T-cell (primary cell): ENCODE data around the gene LEUTX. TPM values are rescaled to one million over a fixed set of nuclear protein-coding genes. Genes with fewer than 3 reads are reported as not detected.

Experiments
- ATAC-seq, 4 experiments: fragments of 200-7000 bp in 3 of 4; fragments of 150-1000 bp in 1 of 4; cut with Tn5 transposase; replicated peaks in 1 of 4; 1 replicate in 3 of 4; 2 replicates in 1 of 4; pipeline ENCODE4 v1.10.0; 2021; ENCODE audit warnings: moderate library complexity in 3 of 4, mild to moderate bottlenecking in 2 of 4, moderate number of reproducible peaks in 1 of 4
- CTCF ChIA-PET, 2 donors: fragments of 300-600 bp; sonication (Branson Sonifier 250); formaldehyde crosslinking; loops; one replicate each; lab custom pipeline; 2022; ENCODE audit warnings: antibody characterized with exemption in 2 of 2; lab: Charles Lee
- POLR2A ChIA-PET, 2 donors: fragments of 300-600 bp; sonication (Branson Sonifier 250); formaldehyde crosslinking; loops; one replicate each; lab custom pipeline; 2022; ENCODE audit warnings: antibody characterized with exemption in 2 of 2; lab: Charles Lee
- DNase-seq, 35 experiments: peaks; one replicate each; pipeline versions ENCODE4 v3.0.0 to v3.0.0-alpha.2; 2013 to 2023
- H3K27ac ChIP-seq: one replicate; pipeline ENCODE4 v1.5.1; 2013; ENCODE audit warnings: low read length
- H3K27me3 ChIP-seq, 2 experiments: replicated peaks in 1 of 2; 1 replicate in 1 of 2; 2 replicates in 1 of 2; pipeline versions ENCODE4 v1.6.1 to v1.7.0; 2013; ENCODE audit warnings: low read length in 1 of 2, mixed read lengths in 1 of 2; ENCODE audit not compliant: control insufficient read depth in 2 of 2, insufficient read depth in 2 of 2; ENCODE audit errors: extremely low read depth in 1 of 2
- H3K36me3 ChIP-seq, 2 donors: 1 replicate in 1 of 2; 2 replicates in 1 of 2; pipeline versions ENCODE4 v1.6.1 to v1.7.0; 2013; ENCODE audit warnings: low read length in 1 of 2; ENCODE audit not compliant: control insufficient read depth in 2 of 2, insufficient read depth in 1 of 2; ENCODE audit errors: extremely low read depth in 1 of 2
- H3K4me1 ChIP-seq, 2 experiments: 1 replicate in 1 of 2; 2 replicates in 1 of 2; pipeline versions ENCODE4 v1.6.1 to v1.7.0; 2013; ENCODE audit warnings: low read length in 2 of 2, mixed read lengths in 1 of 2; ENCODE audit not compliant: insufficient read depth in 2 of 2, control insufficient read depth in 1 of 2; ENCODE audit errors: extremely low read depth in 1 of 2
- H3K4me3 ChIP-seq, 2 donors: 1 replicate in 1 of 2; 2 replicates in 1 of 2; pipeline versions ENCODE4 v1.5.1 to v1.7.0; 2013; ENCODE audit warnings: mild to moderate bottlenecking in 2 of 2, low read length in 1 of 2, moderate library complexity in 1 of 2; ENCODE audit not compliant: control insufficient read depth in 1 of 2; ENCODE audit errors: extremely low read depth in 1 of 2
- H3K9me3 ChIP-seq: 2 replicates; pipeline ENCODE4 v1.7.0; 2013
- H3K27ac Mint-ChIP-seq, 2 donors: one replicate each; pipeline ENCODE4 v1.8.0; 2020 to 2021; ENCODE audit warnings: mild to moderate bottlenecking in 2 of 2, mixed read lengths in 2 of 2
- H3K27me3 Mint-ChIP-seq, 2 donors: one replicate each; pipeline ENCODE4 v1.8.0; 2021 to 2022; ENCODE audit warnings: mixed read lengths in 2 of 2
- H3K36me3 Mint-ChIP-seq: one replicate; pipeline ENCODE4 v1.8.0; 2021; ENCODE audit warnings: mixed read lengths
- H3K4me1 Mint-ChIP-seq, 3 donors: one replicate each; pipeline ENCODE4 v1.8.0; 2020 to 2022; ENCODE audit warnings: mixed read lengths in 3 of 3, mild to moderate bottlenecking in 1 of 3
- H3K4me3 Mint-ChIP-seq, 3 donors: one replicate each; pipeline ENCODE4 v1.8.0; 2020 to 2022; ENCODE audit warnings: mild to moderate bottlenecking in 3 of 3, mixed read lengths in 3 of 3, moderate library complexity in 3 of 3
- H3K9me3 Mint-ChIP-seq, 3 donors: one replicate each; pipeline ENCODE4 v1.8.0; 2020 to 2022; ENCODE audit warnings: mixed read lengths in 3 of 3
- WGBS: methylation state at CpG from one replicate; pipeline ENCODE4 v1.1.5; 2013; ENCODE audit warnings: missing lambda C conversion rate; ENCODE audit not compliant: insufficient coverage; 5-methylcytosine and 5-hydroxymethylcytosine counted together
- total RNA-seq, 35 experiments: library from RNA in 6 of 35; stranded (reverse) in 6 of 35; fragments of 120-200 nt in 1 of 35; gene quantifications; one replicate each; pipeline versions ENCODE4 v1.2.1 to v1.2.4 and lab custom pipeline; 2013 to 2026

Gene LEUTX
- total RNA-seq, 5 donors from 2014 or later (not counting 1 experiment from before 2014, with no cell fraction given), result not detected

DNA sequence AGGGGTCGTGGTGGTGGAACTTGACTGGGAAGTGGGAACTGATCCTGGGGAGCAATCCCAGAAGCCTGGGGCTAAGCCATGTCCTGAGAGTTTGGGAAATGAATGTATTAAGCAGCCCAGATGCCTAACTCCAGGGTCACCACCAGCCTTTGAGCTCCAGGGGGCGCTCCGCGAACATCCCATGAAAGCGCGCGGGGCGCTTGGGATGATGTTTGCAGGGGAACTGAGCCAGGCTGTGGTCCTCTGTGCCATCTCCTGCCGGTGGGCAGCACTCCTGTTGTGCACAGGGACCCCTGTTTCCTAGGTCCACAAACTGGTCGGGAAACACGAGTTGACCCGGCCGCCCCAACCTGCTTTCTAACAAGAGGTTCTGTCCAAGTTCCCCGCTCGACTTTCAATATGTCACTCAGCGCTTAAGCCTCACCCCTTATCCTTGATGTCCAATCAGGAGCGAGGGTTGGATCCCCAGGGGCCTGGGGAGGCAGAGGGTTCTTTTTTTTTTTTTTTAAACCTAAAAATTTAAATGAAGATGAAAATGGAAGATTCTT is 14.4 kb downstream of the LEUTX start:
- H3K36me3 Mint-ChIP-seq, result peaks cover 2% of the 10 kb centered on the region
- peaks cover 2 to 3% of the 10 kb centered on the region in 2 donors for H3K27me3 Mint-ChIP-seq
- peaks cover 3 to 8% (median 5%) of the 10 kb centered on the region in 3 donors for H3K9me3 Mint-ChIP-seq
- peak overlapping the region; percentile 63 to 74 (median 66) for H3K4me3 Mint-ChIP-seq
- ATAC-seq (peak; percentile 91 to 97 (median 93)), DNase-seq (peak; percentile 20 to 82 (median 64))
- CTCF ChIA-PET, result interaction anchor here (1.0 to 3.3 kb wide), 6 partner anchors 9 to 177 kb away, joined by 7 to 69 read pairs (median 14); partner anchors contain the start of genes DYRK1B (in 1 of the 2), FBL (in 1 of the 2) and PSMC4 (in 1 of the 2)
- Histone ChIP-seq H3K27me3 (no peaks in the 10 kb centered on the region), H3K4me1 (peaks cover 0 to 10% of the 10 kb centered on the region in 2 experiments), H3K4me3 (peak overlapping the region; percentile 55 to 66), H3K36me3 (no peaks in the 10 kb centered on the region), H3K9me3 (no peaks in the 10 kb centered on the region), H3K27ac (no peak overlapping the region)
- under 1% methylated on average over 12 of the region's 17 CpGs for WGBS
- peaks cover 0 to 4% (median 0%) of the 10 kb centered on the region in 3 donors for H3K4me1 Mint-ChIP-seq
- no peak overlapping the region for H3K27ac Mint-ChIP-seq
- POLR2A ChIA-PET, result no interaction called here

DNA sequence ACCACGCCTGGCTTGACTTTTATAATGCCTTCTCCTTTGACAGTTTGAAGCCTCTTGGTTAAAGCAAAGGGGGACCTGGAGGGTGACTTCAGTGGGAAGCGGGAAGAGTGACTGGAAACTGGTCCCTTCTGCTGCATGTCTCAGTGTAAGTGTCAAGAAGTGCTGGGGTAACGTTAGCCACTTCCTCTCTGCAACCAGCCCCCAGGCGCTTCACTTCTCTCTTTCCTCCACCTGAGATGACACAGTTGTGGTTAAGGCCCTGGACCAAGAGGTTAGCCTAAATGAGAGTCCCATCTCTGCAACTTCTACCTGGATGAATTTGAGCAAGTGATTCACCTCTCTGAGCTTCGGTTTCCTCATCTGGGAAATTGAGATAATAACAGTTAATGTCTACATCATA is 16.3 kb downstream of the LEUTX start:
- H3K9me3 ChIP-seq, result no peaks in the 10 kb centered on the region
- H3K36me3 ChIP-seq, result no peaks in the 10 kb centered on the region
- DNase-seq (no peak), ATAC-seq (no peak)
- Mint-ChIP-seq H3K27me3 (peaks cover 0 to 1% of the 10 kb centered on the region in 2 donors), H3K36me3 (no peaks in the 10 kb centered on the region), H3K27ac (no peak overlapping the region), H3K4me3 (no peak overlapping the region), H3K4me1 (peaks cover 0 to 4% (median 0%) of the 10 kb centered on the region in 3 donors), H3K9me3 (no peaks in the 10 kb centered on the region)
- ChIA-PET POLR2A (interaction anchor here in 1 of 2 donors (0.6 kb wide), 1 partner anchor 50 kb away, joined by 3 read pairs; no protein-coding TSS in a partner anchor), CTCF (interaction anchor here in 1 of 2 donors (0.6 kb wide), 1 partner anchor 49 kb away, joined by 3 read pairs; no protein-coding TSS in a partner anchor)
- no peaks in the 10 kb centered on the region for H3K27me3 ChIP-seq
- H3K4me3 ChIP-seq, result no peak overlapping the region
- WGBS, result 43% methylated on average over 2 of the region's 5 CpGs
- H3K27ac ChIP-seq, result no peak overlapping the region
- peaks cover 0 to 10% of the 10 kb centered on the region in 2 experiments for H3K4me1 ChIP-seq

DNA sequence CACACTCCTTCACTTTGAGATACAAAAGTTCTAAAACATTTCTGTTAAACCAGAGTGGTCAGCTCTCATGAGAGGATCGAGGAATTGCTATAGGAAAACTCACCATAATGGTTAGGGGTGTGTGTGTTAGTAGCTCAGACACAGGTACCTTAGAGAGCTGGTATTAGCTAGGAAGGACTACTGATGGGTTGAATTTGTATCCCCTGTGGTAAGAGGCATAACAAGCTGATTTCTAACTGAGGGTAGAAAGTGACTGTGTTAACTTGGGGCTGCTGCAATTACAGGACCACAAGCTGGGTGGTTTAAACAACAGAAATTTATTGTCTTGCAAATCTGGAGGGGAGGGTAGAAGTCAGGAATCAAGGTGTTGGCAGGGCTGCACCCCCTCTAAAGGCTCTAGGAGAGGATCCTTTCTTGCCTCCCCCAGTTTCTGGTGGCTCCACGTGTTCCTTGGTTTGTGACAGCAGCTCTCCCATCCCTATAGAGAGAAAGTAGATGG is 17.4 kb downstream of the LEUTX start:
- ChIA-PET POLR2A (no interaction called here), CTCF (interaction anchor here in 1 of 2 donors (0.9 to 1.3 kb wide), 2 partner anchors 48 to 51 kb away, joined by 4 to 5 read pairs; no protein-coding TSS in a partner anchor)
- Mint-ChIP-seq H3K27ac (peak overlapping the region in 1 of 2 donors; percentile 48), H3K9me3 (no peaks in the 10 kb centered on the region), H3K4me1 (peaks cover 0 to 4% (median 0%) of the 10 kb centered on the region in 3 donors), H3K36me3 (no peaks in the 10 kb centered on the region), H3K27me3 (peaks cover 0 to 1% of the 10 kb centered on the region in 2 donors), H3K4me3 (no peak overlapping the region)
- ATAC-seq, result no peak
- Histone ChIP-seq H3K27ac (no peak overlapping the region), H3K4me3 (no peak overlapping the region), H3K36me3 (no peaks in the 10 kb centered on the region), H3K27me3 (no peaks in the 10 kb centered on the region), H3K4me1 (peaks cover 0 to 10% of the 10 kb centered on the region in 2 experiments), H3K9me3 (no peaks in the 10 kb centered on the region)
- 67% methylated on average over 1 of the region's 2 CpGs for WGBS
- DNase-seq, result no peak

DNA sequence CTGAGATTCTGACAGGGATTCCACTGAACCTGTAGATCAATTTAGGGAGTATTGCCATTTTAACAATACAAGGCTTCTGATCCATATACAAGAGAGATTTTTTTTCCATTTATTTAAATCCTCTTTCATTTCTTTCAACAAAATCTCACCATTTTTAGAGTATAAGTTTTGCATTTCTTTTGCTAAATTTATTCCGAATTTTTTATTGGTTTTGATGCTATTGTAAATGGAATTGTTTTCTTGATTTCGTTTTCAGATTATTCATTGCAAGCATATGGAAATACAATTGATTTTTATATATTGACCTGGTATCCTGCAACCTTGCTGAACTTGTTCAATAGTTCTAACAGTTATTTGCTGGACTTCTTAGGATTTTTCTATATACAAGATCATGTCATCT is 18.4 kb downstream of the LEUTX start:
- H3K9me3 Mint-ChIP-seq, result no peaks in the 10 kb centered on the region
- Histone ChIP-seq H3K4me3 (no peak overlapping the region), H3K27me3 (peaks cover 0 to 1% of the 10 kb centered on the region in 2 experiments), H3K4me1 (peaks cover 0 to 10% of the 10 kb centered on the region in 2 experiments), H3K9me3 (no peaks in the 10 kb centered on the region), H3K27ac (no peak overlapping the region), H3K36me3 (no peaks in the 10 kb centered on the region)
- H3K4me1 Mint-ChIP-seq, result peaks cover 0 to 4% (median 0%) of the 10 kb centered on the region in 3 donors
- no peaks in the 10 kb centered on the region for H3K36me3 Mint-ChIP-seq
- peaks cover 1 to 4% of the 10 kb centered on the region in 2 donors for H3K27me3 Mint-ChIP-seq
- no peak overlapping the region for H3K4me3 Mint-ChIP-seq
- ATAC-seq (no peak), DNase-seq (no peak)
- ChIA-PET POLR2A (no interaction called here), CTCF (no interaction called here)
- no peak overlapping the region for H3K27ac Mint-ChIP-seq
- no CpG with 5 or more reads among the region's 2 CpGs for WGBS

DNA sequence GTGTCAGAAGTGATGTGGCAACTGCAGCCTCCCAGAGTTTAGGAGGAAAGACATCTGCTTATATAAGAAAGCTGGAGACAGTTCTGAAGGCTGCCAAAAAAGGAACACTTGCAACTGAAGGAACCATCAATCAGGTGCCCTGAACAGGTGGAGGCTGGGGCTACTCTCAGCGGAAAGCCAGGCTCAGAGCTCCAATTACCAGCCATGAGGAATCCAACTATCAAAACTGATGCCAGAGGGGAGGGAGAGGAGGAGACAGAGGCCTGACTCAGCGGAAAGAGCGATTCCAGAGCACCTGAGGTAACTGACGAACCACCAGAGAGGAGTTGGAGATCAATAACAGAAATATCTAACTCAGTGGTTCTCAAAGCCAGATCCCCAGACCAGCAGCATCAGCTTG is 24.3 kb downstream of the LEUTX start:
- WGBS, result no CpG with 5 or more reads among the region's 4 CpGs
- Mint-ChIP-seq H3K4me3 (no peak overlapping the region), H3K9me3 (no peaks in the 10 kb centered on the region), H3K27ac (no peak overlapping the region), H3K36me3 (no peaks in the 10 kb centered on the region), H3K27me3 (peaks cover 12 to 16% of the 10 kb centered on the region in 2 donors), H3K4me1 (no peaks in the 10 kb centered on the region)
- POLR2A ChIA-PET, result no interaction called here
- Histone ChIP-seq H3K9me3 (no peaks in the 10 kb centered on the region), H3K36me3 (no peaks in the 10 kb centered on the region), H3K4me3 (no peak overlapping the region), H3K27ac (no peak overlapping the region), H3K4me1 (no peaks in the 10 kb centered on the region), H3K27me3 (peaks cover 2 to 14% of the 10 kb centered on the region in 2 experiments)
- CTCF ChIA-PET, result interaction anchor here in 1 of 2 donors (2.2 kb wide), 1 partner anchor 11 kb away, joined by 10 read pairs; no protein-coding TSS in a partner anchor
- no peak for DNase-seq
- ATAC-seq, result no peak

DNA sequence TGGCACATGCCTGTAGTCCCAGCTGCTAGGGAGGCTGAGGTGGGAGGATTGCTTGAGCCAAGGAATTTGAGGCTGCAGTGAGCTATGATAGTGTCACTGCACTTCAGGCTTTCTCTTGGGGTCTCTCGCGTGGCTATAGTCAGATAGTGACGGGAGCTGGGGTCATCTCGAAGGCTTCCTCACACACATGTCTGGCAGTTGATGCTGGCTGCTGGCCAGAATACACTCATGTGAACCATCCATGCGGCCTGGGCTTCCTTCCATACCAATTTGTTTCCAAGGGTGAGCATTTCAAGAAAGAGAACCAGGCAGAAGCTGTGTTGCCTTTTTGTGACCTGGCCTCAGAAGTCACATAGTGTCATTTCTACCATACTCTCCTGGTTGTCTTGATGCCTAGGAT is 26.4 kb downstream of the LEUTX start:
- DNase-seq (no peak), ATAC-seq (no peak)
- Mint-ChIP-seq H3K4me3 (no peak overlapping the region), H3K27me3 (peaks cover 11 to 16% of the 10 kb centered on the region in 2 donors), H3K9me3 (no peaks in the 10 kb centered on the region), H3K27ac (no peak overlapping the region), H3K4me1 (no peaks in the 10 kb centered on the region), H3K36me3 (no peaks in the 10 kb centered on the region)
- Histone ChIP-seq H3K27ac (no peak overlapping the region), H3K27me3 (peaks cover 2 to 14% of the 10 kb centered on the region in 2 experiments), H3K9me3 (no peaks in the 10 kb centered on the region), H3K4me1 (no peaks in the 10 kb centered on the region), H3K4me3 (no peak overlapping the region), H3K36me3 (no peaks in the 10 kb centered on the region)
- WGBS, result 98% methylated on average over 4 of the region's 5 CpGs
- ChIA-PET POLR2A (no interaction called here), CTCF (no interaction called here)
